Measurements from ENCODE around the gene MYH1. TPM values are rescaled to one million over a fixed set of nuclear protein-coding genes. Genes with fewer than 3 reads are reported as not detected.

Gene MYH1
- polyA plus RNA-seq, 3 donors, result not detected

- Mint-ChIP-seq H3K27ac (no peak overlapping the region), H3K9me3 (peaks cover 0 to 2% (median 0%) of the 10 kb centered on the region in 7 donors), H3K4me3 (no peak overlapping the region), H3K4me1 (no peaks in the 10 kb centered on the region), H3K36me3 (no peaks in the 10 kb centered on the region), H3K27me3 (ENCODE audit: low read depth in 3 of 3) (peaks cover 0 to 3% (median 0%) of the 10 kb centered on the region in 3 donors)
- H3K4me2 ChIP-seq (replicated peaks; ENCODE audit: extremely low read depth, low read length, poor library complexity, severe bottlenecking), result no peak overlapping the region
- TF ChIP-seq, protein P1, sequence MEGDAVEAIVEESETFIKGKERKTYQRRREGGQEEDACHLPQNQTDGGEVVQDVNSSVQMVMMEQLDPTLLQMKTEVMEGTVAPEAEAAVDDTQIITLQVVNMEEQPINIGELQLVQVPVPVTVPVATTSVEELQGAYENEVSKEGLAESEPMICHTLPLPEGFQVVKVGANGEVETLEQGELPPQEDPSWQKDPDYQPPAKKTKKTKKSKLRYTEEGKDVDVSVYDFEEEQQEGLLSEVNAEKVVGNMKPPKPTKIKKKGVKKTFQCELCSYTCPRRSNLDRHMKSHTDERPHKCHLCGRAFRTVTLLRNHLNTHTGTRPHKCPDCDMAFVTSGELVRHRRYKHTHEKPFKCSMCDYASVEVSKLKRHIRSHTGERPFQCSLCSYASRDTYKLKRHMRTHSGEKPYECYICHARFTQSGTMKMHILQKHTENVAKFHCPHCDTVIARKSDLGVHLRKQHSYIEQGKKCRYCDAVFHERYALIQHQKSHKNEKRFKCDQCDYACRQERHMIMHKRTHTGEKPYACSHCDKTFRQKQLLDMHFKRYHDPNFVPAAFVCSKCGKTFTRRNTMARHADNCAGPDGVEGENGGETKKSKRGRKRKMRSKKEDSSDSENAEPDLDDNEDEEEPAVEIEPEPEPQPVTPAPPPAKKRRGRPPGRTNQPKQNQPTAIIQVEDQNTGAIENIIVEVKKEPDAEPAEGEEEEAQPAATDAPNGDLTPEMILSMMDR (IDR thresholded peaks at IDR 0.05), result no peak
- no peaks in the 10 kb centered on the region for H3K27me3 ChIP-seq (ENCODE audit: control insufficient read depth in 2 of 2, insufficient read depth in 2 of 2, low read length in 2 of 2)
- DNase-seq, result no peak
- H3K4me3 ChIP-seq (replicated peaks in 1 of 3; ENCODE audit: low read depth in 2 of 3, low read length in 3 of 3), result no peak overlapping the region
- H3K9me3 ChIP-seq (replicated peaks in 1 of 2; ENCODE audit: control insufficient read depth in 1 of 2, insufficient read depth in 1 of 2, low read length in 2 of 2), result no peaks in the 10 kb centered on the region
- H3K79me2 ChIP-seq (ENCODE audit: insufficient read depth, low read length), result no peaks in the 10 kb centered on the region
- no peak overlapping the region for H2AFZ ChIP-seq (ENCODE audit: insufficient read depth, low read depth, low read length, poor library complexity, severe bottlenecking)
- intact Hi-C loops (cut with micrococcal nuclease), result no loop called here
- no peak overlapping the region for H3K9ac ChIP-seq (ENCODE audit: insufficient read depth, low read length, poor library complexity, severe bottlenecking)
- no peaks in the 10 kb centered on the region for H3K4me1 ChIP-seq (ENCODE audit: control insufficient read depth in 1 of 2, insufficient read depth in 2 of 2, low read length in 2 of 2)
- H3K27ac ChIP-seq (ENCODE audit: low read depth in 1 of 2, low read length in 2 of 2), result no peak overlapping the region
- H4K20me1 ChIP-seq (ENCODE audit: insufficient read depth, low read length), result no peaks in the 10 kb centered on the region
- H3K36me3 ChIP-seq (replicated peaks in 1 of 2; ENCODE audit: control insufficient read depth in 1 of 2, insufficient read depth in 2 of 2, low read length in 2 of 2), result no peaks in the 10 kb centered on the region
These were observed 1.7 kb downstream of the MYH1 start for GRCh38 chr17:10516638-10517037.

- intact Hi-C loops (cut with micrococcal nuclease), result no loop called here
- H3K36me3 Mint-ChIP-seq, result no peaks in the 10 kb centered on the region
- WGBS (ENCODE audit: insufficient coverage), result 100% methylated on average over 1 of the region's 7 CpGs
These were observed 2.3 kb downstream of the MYH1 start for GRCh38 chr17:10516065-10516464.

More at GRCh38 chr17:10516065-10516464, 2.3 kb downstream of the MYH1 start:
- H3K4me1 Mint-ChIP-seq, result no peaks in the 10 kb centered on the region
- Histone ChIP-seq H3K9me3 (replicated peaks in 1 of 2; ENCODE audit: control insufficient read depth in 1 of 2, insufficient read depth in 1 of 2, low read length in 2 of 2) (no peaks in the 10 kb centered on the region), H2AFZ (ENCODE audit: insufficient read depth, low read depth, low read length, poor library complexity, severe bottlenecking) (no peak overlapping the region), H3K36me3 (replicated peaks in 1 of 2; ENCODE audit: control insufficient read depth in 1 of 2, insufficient read depth in 2 of 2, low read length in 2 of 2) (no peaks in the 10 kb centered on the region), H3K79me2 (ENCODE audit: insufficient read depth, low read length) (no peaks in the 10 kb centered on the region), H3K9ac (ENCODE audit: insufficient read depth, low read length, poor library complexity, severe bottlenecking) (no peak overlapping the region), H3K4me3 (replicated peaks in 1 of 3; ENCODE audit: low read depth in 2 of 3, low read length in 3 of 3) (no peak overlapping the region), H3K4me1 (ENCODE audit: control insufficient read depth in 1 of 2, insufficient read depth in 2 of 2, low read length in 2 of 2) (no peaks in the 10 kb centered on the region), H3K27ac (ENCODE audit: low read depth in 1 of 2, low read length in 2 of 2) (no peak overlapping the region), H3K27me3 (ENCODE audit: control insufficient read depth in 2 of 2, insufficient read depth in 2 of 2, low read length in 2 of 2) (no peaks in the 10 kb centered on the region), H4K20me1 (ENCODE audit: insufficient read depth, low read length) (no peaks in the 10 kb centered on the region), H3K4me2 (replicated peaks; ENCODE audit: extremely low read depth, low read length, poor library complexity, severe bottlenecking) (no peak overlapping the region)
- H3K27ac Mint-ChIP-seq, result no peak overlapping the region
- H3K9me3 Mint-ChIP-seq, result peaks cover 0 to 2% (median 0%) of the 10 kb centered on the region in 7 donors
- no peak for DNase-seq
- H3K4me3 Mint-ChIP-seq, result no peak overlapping the region
- TF ChIP-seq, protein P1 (IDR thresholded peaks at IDR 0.05), result no peak
- peaks cover 0 to 3% (median 0%) of the 10 kb centered on the region in 3 donors for H3K27me3 Mint-ChIP-seq (ENCODE audit: low read depth in 3 of 3)

All from CD14-positive monocyte (primary cell).